Liver (tissue), 3 donors: ENCODE data around the gene STAMBPL1.

Source experiments
- ATF3 ChIP-seq: IDR thresholded peaks from 2 replicates; pipeline ENCODE4 v1.6.1; 2016; ENCODE audit warnings: antibody characterized with exemption
- TF ChIP-seq, protein P1 (sequence below): fragments of 150-350 bp; IDR thresholded peaks from 2 replicates; pipeline ENCODE4 v1.5.1; 2017; ENCODE audit warnings: improper control_type of control experiment, low read depth, low read length; ENCODE audit not compliant: missing input control
- donor health status: healthy.
- donor health status: healthy.

DNA sequence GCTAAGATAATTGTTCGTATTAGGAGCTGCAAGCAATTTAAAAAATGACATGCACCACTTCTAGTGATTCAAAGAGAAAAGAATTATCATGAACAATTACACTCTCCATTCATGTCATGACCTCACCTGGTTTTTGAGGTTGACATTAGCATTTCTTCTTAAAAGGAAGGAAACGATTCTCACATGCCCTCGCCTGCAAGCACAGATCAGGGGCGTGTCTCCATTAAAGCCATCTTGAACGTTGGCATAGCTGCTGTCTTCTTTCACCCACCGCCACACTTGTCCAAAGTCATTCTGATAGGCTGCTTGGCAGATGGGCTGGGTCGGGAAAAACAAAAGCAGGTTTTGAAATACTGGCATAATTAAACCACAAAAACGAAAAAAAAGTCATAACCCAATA, 48.3 kb upstream of the STAMBPL1 start:
- TF ChIP-seq, protein P1, sequence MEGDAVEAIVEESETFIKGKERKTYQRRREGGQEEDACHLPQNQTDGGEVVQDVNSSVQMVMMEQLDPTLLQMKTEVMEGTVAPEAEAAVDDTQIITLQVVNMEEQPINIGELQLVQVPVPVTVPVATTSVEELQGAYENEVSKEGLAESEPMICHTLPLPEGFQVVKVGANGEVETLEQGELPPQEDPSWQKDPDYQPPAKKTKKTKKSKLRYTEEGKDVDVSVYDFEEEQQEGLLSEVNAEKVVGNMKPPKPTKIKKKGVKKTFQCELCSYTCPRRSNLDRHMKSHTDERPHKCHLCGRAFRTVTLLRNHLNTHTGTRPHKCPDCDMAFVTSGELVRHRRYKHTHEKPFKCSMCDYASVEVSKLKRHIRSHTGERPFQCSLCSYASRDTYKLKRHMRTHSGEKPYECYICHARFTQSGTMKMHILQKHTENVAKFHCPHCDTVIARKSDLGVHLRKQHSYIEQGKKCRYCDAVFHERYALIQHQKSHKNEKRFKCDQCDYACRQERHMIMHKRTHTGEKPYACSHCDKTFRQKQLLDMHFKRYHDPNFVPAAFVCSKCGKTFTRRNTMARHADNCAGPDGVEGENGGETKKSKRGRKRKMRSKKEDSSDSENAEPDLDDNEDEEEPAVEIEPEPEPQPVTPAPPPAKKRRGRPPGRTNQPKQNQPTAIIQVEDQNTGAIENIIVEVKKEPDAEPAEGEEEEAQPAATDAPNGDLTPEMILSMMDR = no peak
- no peak for TF ChIP-seq ATF3
